Effector memory CD4-positive, alpha-beta T cell (primary cell): ENCODE data around the gene GAK.

Source experiments
- DNase-seq, 3 donors: peaks; one replicate each; pipeline ENCODE4 v3.0.0-alpha.2; 2020
- H3K27ac ChIP-seq: 2 replicates; pipeline ENCODE4 v1.7.0; 2013; ENCODE audit warnings: mild to moderate bottlenecking, low read length, moderate library complexity; ENCODE audit not compliant: insufficient read depth, poor library complexity, severe bottlenecking
- H3K27me3 ChIP-seq: replicated peaks from 2 replicates; pipeline ENCODE4 v1.7.0; 2013; ENCODE audit warnings: mild to moderate bottlenecking, low read length; ENCODE audit not compliant: insufficient read depth, control insufficient read depth, poor library complexity, severe bottlenecking
- H3K36me3 ChIP-seq: 2 replicates; pipeline ENCODE4 v1.7.0; 2013; ENCODE audit warnings: mild to moderate bottlenecking, low read length, moderate library complexity; ENCODE audit not compliant: control insufficient read depth, insufficient read depth
- H3K4me1 ChIP-seq: 2 replicates; pipeline ENCODE4 v1.7.0; 2013; ENCODE audit warnings: low read length, mild to moderate bottlenecking; ENCODE audit not compliant: control insufficient read depth, insufficient read depth, poor library complexity, severe bottlenecking
- H3K4me3 ChIP-seq: 2 replicates; pipeline ENCODE4 v1.7.0; 2013; ENCODE audit warnings: low read length, low read depth, mild to moderate bottlenecking; ENCODE audit not compliant: insufficient read depth, poor library complexity, severe bottlenecking
- H3K9me3 ChIP-seq: 2 replicates; pipeline ENCODE4 v1.7.0; 2013; ENCODE audit warnings: mild to moderate bottlenecking, low read length, moderate library complexity; ENCODE audit not compliant: control insufficient read depth

GAK gene

GRCh38 chr4:829761-830600 lies 102.1 kb downstream of the GAK start:
- no peak for DNase-seq
- no peaks in the 10 kb centered on the region for H3K9me3 ChIP-seq
- no peaks in the 10 kb centered on the region for H3K36me3 ChIP-seq
- H3K4me1 ChIP-seq = peaks cover 10% of the 10 kb centered on the region
- H3K27ac ChIP-seq = no peak overlapping the region
- H3K27me3 ChIP-seq = peaks cover 11% of the 10 kb centered on the region
- no peak overlapping the region for H3K4me3 ChIP-seq

DNA sequence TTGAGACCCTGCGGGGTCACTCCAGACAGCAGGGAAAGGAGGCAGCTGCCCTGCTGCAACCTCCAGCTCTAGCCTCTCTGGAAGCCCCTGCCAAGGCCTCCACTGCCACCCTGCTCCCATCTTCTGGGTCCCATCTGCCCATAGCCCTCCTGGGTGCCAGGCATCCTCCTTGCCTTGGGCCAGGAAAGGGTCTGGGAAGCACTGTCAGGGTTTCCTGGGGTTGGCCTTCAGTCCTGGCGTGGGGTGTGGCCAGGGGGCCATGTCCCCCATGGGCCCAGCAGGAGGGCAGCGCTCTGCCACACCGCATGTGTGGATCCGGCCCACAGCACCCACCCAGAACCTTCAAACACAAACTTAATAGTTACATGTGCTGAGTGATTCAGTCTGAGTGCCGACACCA lies 102.8 kb downstream of the GAK start:
- peaks cover 18% of the 10 kb centered on the region for H3K27me3 ChIP-seq
- no peaks in the 10 kb centered on the region for H3K9me3 ChIP-seq
- DNase-seq = no peak
- no peaks in the 10 kb centered on the region for H3K36me3 ChIP-seq
- H3K4me3 ChIP-seq = no peak overlapping the region
- no peak overlapping the region for H3K27ac ChIP-seq
- H3K4me1 ChIP-seq = peaks cover 11% of the 10 kb centered on the region

DNA sequence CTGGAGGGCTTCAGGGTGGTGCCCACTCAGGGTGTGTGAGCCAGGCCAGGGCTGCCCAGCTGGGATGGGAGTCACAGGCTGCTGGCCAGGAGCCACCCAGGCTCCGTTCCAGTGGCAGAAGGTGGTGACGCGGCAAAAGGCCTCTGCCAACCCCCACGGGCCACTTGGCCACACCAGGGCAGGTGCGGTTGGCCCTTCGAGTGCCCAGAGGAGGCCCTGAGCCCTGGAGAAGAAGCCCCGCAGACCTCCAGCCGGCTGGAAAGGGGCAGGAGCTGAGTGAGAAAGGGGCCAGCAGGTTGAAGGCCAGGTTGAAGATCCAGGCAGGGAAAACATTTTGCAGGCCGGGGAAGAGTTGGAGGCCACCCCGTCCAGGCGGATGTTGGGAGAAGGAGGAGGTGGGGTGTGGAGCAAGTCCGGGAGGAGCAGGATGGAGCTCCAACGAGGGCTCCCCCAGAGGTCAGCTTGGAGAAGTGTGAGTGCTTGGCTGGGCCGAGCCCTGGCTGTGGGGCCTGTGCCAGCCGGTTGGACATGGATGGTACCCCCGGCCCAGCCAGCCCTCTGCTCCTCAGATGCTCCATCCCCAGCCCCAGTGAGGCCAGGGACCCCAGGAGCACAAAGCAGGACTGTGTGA lies 103.4 kb downstream of the GAK start:
- Histone ChIP-seq H3K36me3 (no peaks in the 10 kb centered on the region), H3K27me3 (peaks cover 23% of the 10 kb centered on the region), H3K4me3 (no peak overlapping the region), H3K9me3 (no peaks in the 10 kb centered on the region), H3K27ac (no peak overlapping the region), H3K4me1 (peaks cover 11% of the 10 kb centered on the region)
- DNase-seq = no peak

DNA sequence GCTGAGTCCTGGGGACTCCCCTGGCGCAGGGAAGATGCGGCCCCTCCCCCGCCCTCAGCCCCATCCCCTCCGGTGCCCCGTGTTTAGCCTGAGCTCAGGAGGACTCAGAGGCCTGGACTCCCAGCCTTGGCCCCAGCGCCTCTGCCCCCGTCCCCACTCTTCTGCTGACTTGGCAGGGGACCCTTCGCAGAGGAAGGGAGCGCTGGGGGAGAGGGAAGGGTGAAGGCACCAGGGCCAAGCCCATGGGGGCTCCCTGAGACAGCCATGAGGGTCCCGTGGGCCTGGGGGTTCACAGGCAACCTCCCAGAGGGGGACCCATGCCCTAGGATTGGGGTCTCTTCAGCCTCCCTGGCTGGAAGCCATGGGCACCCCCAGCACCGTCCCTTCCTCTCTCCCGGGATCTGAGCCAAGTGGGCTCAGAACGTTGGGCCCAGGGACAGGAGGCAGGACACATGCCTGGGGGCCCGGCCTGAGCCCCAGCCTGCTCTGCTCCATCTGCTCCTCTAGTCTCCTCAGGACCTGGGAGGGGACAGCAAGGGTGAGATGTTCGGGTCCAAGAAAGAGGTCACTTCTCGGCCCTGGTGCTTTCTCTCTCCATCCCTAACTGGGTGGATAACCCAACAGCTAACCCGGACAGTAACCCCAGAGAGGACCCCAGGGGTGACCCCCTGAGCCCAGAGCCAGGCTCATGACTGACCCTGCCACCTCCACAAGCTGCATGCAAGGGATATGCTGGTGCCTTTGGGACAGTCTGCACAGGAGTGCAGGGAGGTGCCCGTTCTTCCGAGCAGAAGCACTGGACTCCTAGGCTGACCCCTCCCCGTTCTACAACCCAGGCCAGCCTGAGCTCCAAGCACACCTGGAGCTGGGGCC lies 104.7 kb downstream of the GAK start:
- no peak for DNase-seq

GRCh38 chr4:826508-827208 lies 105.5 kb downstream of the GAK start:
- peaks cover 24% of the 10 kb centered on the region for H3K27me3 ChIP-seq
- no peak overlapping the region for H3K4me3 ChIP-seq
- H3K9me3 ChIP-seq = no peaks in the 10 kb centered on the region
- peaks cover 11% of the 10 kb centered on the region for H3K4me1 ChIP-seq
- H3K27ac ChIP-seq = no peak overlapping the region
- H3K36me3 ChIP-seq = no peaks in the 10 kb centered on the region
- no peak for DNase-seq

More for the DNA sequence above, 104.7 kb downstream of the GAK start:
- H3K4me3 ChIP-seq = no peak overlapping the region
- no peaks in the 10 kb centered on the region for H3K36me3 ChIP-seq
- peaks cover 11% of the 10 kb centered on the region for H3K4me1 ChIP-seq
- H3K27ac ChIP-seq = no peak overlapping the region
- peaks cover 24% of the 10 kb centered on the region for H3K27me3 ChIP-seq
- no peaks in the 10 kb centered on the region for H3K9me3 ChIP-seq

GRCh38 chr4:825971-826330 lies 106.2 kb downstream of the GAK start, which contains the start of gene CPLX1:
Gene CPLX1, minus strand, starts transcription at chr4:826129. Its CDS starts 1,607 bp downstream, at chr4:824522.
- Histone ChIP-seq H3K36me3 (no peaks in the 10 kb centered on the region), H3K4me3 (peak within 1 kb of the TSS; percentile 22), H3K4me1 (peaks cover 11% of the 10 kb centered on the region), H3K9me3 (no peaks in the 10 kb centered on the region), H3K27me3 (peaks cover 24% of the 10 kb centered on the region), H3K27ac (no peak within 1 kb of the TSS)
- DNase-seq = no peak

- Histone ChIP-seq H3K9me3 (no peaks in the 10 kb centered on the region), H3K36me3 (no peaks in the 10 kb centered on the region), H3K4me1 (peaks cover 11% of the 10 kb centered on the region), H3K4me3 (peak overlapping the region; percentile 22), H3K27me3 (peaks cover 24% of the 10 kb centered on the region), H3K27ac (no peak overlapping the region)
- no peak for DNase-seq
Measured at GRCh38 chr4:825063-825970, 106.8 kb downstream of the GAK start.

- Histone ChIP-seq H3K4me1 (peaks cover 11% of the 10 kb centered on the region), H3K36me3 (no peaks in the 10 kb centered on the region), H3K27me3 (peaks cover 24% of the 10 kb centered on the region), H3K9me3 (no peaks in the 10 kb centered on the region), H3K27ac (no peak overlapping the region), H3K4me3 (no peak overlapping the region)
- DNase-seq = no peak
Measured at GRCh38 chr4:824461-825062, 107.6 kb downstream of the GAK start.
